ENCODE results near the gene GASK1A. TPM values are rescaled to one million over a fixed set of nuclear protein-coding genes. Genes with fewer than 3 reads are reported as not detected.

The GASK1A gene
- polyA plus RNA-seq, 1 donor, result 5.0 TPM

DNA sequence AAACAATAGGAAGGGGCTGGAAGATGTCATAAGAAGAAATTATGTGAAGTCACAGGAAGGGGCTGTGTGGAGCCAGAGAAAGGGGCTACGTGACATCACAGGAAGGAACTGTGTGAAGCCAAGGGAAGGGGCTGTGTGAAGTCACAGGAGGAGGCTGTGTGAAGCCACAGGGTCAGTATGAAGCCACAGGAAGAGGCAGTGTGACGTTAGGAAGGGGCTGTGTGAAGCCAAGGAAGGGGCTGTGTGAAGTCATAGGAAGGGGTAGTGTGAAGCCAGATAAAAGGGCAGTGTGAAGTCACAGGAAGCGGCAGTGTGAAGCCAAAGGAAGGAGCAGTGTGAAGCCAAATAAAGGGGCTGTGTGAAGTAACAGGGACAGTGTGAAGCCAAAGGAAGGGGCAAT lies 32.5 kb downstream of the GASK1A start:
- DNase-seq, result no peak
- no peaks in the 10 kb centered on the region for H3K27me3 ChIP-seq (ENCODE audit: control insufficient read depth, insufficient read depth, low read length)
- 96% methylated on average over 2 of the region's 3 CpGs for WGBS (ENCODE audit: insufficient coverage, low lambda C conversion rate)

DNA sequence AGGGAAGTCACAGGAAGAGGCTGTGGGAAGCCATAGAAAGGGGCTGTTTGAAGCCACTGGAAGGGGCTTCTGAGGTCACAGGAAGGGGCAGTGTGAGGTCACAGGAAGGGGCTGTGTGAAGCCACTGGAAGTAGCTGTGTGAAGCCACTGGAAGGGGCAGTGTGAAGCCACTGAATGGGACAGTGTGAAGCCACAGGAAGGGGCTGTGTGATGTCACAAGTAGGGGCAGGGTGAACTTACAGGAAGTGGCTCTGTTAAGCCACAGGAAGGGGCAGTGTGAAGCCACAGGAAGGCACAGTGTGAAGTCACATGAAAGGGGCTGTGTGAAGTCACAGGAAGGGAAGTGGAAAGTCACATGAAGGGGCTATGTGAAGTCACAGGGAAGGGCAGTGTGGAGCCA lies 33.1 kb downstream of the GASK1A start:
- DNase-seq, result no peak
- no peaks in the 10 kb centered on the region for H3K36me3 ChIP-seq (ENCODE audit: control insufficient read depth, insufficient read depth, low read length)
- no peaks in the 10 kb centered on the region for H3K27me3 ChIP-seq (ENCODE audit: control insufficient read depth, insufficient read depth, low read length)
- H3K4me3 ChIP-seq (ENCODE audit: low read length), result no peak overlapping the region
- no peak overlapping the region for H3K27ac ChIP-seq (ENCODE audit: low read length)
- no peaks in the 10 kb centered on the region for H3K9me3 ChIP-seq (ENCODE audit: control insufficient read depth, low read depth, low read length)
- H3K4me1 ChIP-seq (ENCODE audit: control insufficient read depth, insufficient read depth, low read length), result no peaks in the 10 kb centered on the region

More for the DNA sequence above, 32.5 kb downstream of the GASK1A start:
- H3K27ac ChIP-seq (ENCODE audit: low read length), result no peak overlapping the region
- H3K4me1 ChIP-seq (ENCODE audit: control insufficient read depth, insufficient read depth, low read length), result no peaks in the 10 kb centered on the region
- no peak overlapping the region for H3K4me3 ChIP-seq (ENCODE audit: low read length)
- H3K36me3 ChIP-seq (ENCODE audit: control insufficient read depth, insufficient read depth, low read length), result no peaks in the 10 kb centered on the region
- no peaks in the 10 kb centered on the region for H3K9me3 ChIP-seq (ENCODE audit: control insufficient read depth, low read depth, low read length)

DNA sequence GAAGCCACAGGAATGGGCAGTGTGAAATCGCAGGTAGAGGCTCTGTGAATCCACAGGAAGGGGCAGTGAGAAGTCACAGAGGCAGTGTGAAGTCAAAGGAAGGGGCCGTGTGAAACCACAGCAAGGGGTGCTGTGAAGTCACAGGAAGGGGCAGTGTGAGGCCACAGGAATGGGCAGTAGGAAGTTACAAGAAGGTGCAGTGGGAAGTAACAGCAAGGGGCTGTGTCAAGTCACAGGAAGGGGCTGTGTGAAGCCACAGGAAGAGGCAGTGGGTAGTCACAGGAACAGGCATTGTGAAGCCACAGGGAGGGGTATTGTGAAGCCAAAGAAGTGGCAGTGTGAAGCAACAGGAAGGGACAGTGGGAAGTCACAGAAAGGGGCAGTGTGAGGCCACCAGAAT lies 34.1 kb downstream of the GASK1A start:
- Histone ChIP-seq H3K27me3 (ENCODE audit: control insufficient read depth, insufficient read depth, low read length) (no peaks in the 10 kb centered on the region), H3K4me3 (ENCODE audit: low read length) (no peak overlapping the region), H3K4me1 (ENCODE audit: control insufficient read depth, insufficient read depth, low read length) (no peaks in the 10 kb centered on the region), H3K9me3 (ENCODE audit: control insufficient read depth, low read depth, low read length) (no peaks in the 10 kb centered on the region), H3K36me3 (ENCODE audit: control insufficient read depth, insufficient read depth, low read length) (no peaks in the 10 kb centered on the region), H3K27ac (ENCODE audit: low read length) (no peak overlapping the region)
- DNase-seq, result no peak
- no CpG with 5 or more reads among the region's 2 CpGs for WGBS (ENCODE audit: insufficient coverage, low lambda C conversion rate)

DNA sequence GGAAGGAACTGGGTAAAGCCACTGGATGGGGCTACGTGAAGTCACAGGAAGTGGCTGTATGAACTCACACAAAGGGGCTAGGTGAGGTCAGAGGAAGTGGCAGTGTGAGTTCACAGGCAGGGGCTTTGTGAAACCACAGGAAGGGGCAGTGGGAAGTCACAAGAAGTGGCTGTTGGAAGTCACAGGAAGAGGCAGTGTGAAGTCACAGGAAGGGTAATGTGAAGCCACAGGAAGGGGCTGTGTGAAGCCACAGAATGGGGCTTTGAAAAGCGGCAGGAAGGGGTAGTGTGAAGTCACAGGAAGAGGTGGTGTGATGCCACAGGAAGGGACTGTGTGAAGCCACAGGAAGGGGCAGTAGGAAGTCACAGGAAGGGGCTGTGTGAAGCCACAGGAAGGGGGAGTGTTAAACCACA lies 34.6 kb downstream of the GASK1A start:
- DNase-seq, result no peak
- Histone ChIP-seq H3K36me3 (ENCODE audit: control insufficient read depth, insufficient read depth, low read length) (no peaks in the 10 kb centered on the region), H3K4me1 (ENCODE audit: control insufficient read depth, insufficient read depth, low read length) (peaks cover 2% of the 10 kb centered on the region), H3K27ac (ENCODE audit: low read length) (no peak overlapping the region), H3K27me3 (ENCODE audit: control insufficient read depth, insufficient read depth, low read length) (no peaks in the 10 kb centered on the region), H3K9me3 (ENCODE audit: control insufficient read depth, low read depth, low read length) (no peaks in the 10 kb centered on the region), H3K4me3 (ENCODE audit: low read length) (no peak overlapping the region)
- 100% methylated on average over 1 of the region's 2 CpGs for WGBS (ENCODE audit: insufficient coverage, low lambda C conversion rate)

DNA sequence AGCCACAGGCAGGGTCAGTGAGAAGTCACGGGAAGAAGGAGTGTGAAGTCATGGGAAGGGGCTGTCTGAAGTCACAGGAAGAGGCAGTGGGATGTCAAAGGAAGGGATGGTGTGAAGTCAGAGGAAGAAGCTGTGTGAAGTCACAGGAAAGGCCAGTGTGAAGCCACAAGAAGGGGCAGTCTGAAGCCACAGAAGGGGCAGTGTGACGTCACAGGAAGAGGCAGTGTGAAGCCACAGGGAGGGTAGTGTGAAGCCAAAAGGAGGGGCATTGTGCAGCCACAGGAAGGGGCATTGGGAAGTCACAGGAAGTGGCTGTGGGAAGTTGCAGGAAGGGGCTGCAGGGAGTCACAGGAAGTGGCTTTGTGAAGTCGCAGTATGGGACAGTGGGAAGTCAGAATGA lies 35.1 kb downstream of the GASK1A start:
- H3K4me3 ChIP-seq (ENCODE audit: low read length), result no peak overlapping the region
- H3K9me3 ChIP-seq (ENCODE audit: control insufficient read depth, low read depth, low read length), result no peaks in the 10 kb centered on the region
- no peak overlapping the region for H3K27ac ChIP-seq (ENCODE audit: low read length)
- H3K27me3 ChIP-seq (ENCODE audit: control insufficient read depth, insufficient read depth, low read length), result no peaks in the 10 kb centered on the region
- DNase-seq, result no peak
- WGBS (ENCODE audit: insufficient coverage, low lambda C conversion rate), result 100% methylated on average over 1 of the region's 3 CpGs
- H3K36me3 ChIP-seq (ENCODE audit: control insufficient read depth, insufficient read depth, low read length), result no peaks in the 10 kb centered on the region
- H3K4me1 ChIP-seq (ENCODE audit: control insufficient read depth, insufficient read depth, low read length), result peaks cover 5% of the 10 kb centered on the region

DNA sequence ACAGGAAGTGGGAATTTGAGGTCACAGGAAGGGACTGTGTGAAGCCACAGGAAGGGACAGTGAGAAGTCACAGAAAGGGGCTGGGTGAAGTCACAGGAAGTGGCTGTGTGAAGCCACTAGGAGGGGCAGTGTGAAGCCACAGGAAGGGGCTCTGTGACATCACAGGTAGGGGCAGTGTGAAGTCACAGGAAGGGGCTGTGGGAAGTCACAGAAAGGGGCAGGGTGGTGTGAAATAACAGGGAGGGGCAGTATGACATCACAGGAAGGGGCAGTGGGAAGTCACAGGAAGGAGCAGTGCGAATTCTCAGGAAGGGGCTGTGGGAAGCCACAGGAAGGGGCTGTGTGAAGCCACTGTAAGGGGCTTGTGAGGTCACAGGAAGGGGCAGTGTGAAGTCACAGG lies 35.8 kb downstream of the GASK1A start:
- DNase-seq, result no peak
- H3K36me3 ChIP-seq (ENCODE audit: control insufficient read depth, insufficient read depth, low read length), result no peaks in the 10 kb centered on the region
- no peaks in the 10 kb centered on the region for H3K27me3 ChIP-seq (ENCODE audit: control insufficient read depth, insufficient read depth, low read length)
- H3K9me3 ChIP-seq (ENCODE audit: control insufficient read depth, low read depth, low read length), result no peaks in the 10 kb centered on the region
- H3K27ac ChIP-seq (ENCODE audit: low read length), result no peak overlapping the region
- 100% methylated on average over 1 of the region's 1 CpG for WGBS (ENCODE audit: insufficient coverage, low lambda C conversion rate)
- H3K4me1 ChIP-seq (ENCODE audit: control insufficient read depth, insufficient read depth, low read length), result peaks cover 12% of the 10 kb centered on the region
- no peak overlapping the region for H3K4me3 ChIP-seq (ENCODE audit: low read length)

DNA sequence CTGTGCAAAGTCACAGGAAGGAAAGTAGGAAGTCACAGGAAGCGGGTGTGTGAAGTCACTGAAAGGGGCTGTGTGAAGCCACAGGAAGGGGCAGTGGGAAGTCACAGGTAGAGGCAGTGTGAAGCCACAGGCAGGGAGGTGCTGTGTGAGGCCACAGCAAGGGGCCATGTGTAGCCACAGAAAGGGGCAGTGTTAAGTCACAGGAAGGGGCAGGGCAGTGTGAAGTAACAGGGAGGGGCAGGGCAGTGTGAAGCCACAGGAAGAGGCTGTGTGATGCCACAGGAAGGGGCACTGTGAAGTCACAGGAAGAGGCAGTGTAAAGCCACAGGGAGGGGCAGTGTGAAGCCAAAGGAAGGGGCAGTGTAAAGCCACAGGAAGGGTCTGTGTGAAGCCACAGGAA lies 36.5 kb downstream of the GASK1A start:
- Histone ChIP-seq H3K9me3 (ENCODE audit: control insufficient read depth, low read depth, low read length) (no peaks in the 10 kb centered on the region), H3K4me3 (ENCODE audit: low read length) (no peak overlapping the region), H3K27me3 (ENCODE audit: control insufficient read depth, insufficient read depth, low read length) (no peaks in the 10 kb centered on the region), H3K27ac (ENCODE audit: low read length) (no peak overlapping the region), H3K4me1 (ENCODE audit: control insufficient read depth, insufficient read depth, low read length) (peaks cover 17% of the 10 kb centered on the region), H3K36me3 (ENCODE audit: control insufficient read depth, insufficient read depth, low read length) (no peaks in the 10 kb centered on the region)
- no CpG with 5 or more reads among the region's 1 CpG for WGBS (ENCODE audit: insufficient coverage, low lambda C conversion rate)
- DNase-seq, result peak in 1 of 2 donors; percentile 21

DNA sequence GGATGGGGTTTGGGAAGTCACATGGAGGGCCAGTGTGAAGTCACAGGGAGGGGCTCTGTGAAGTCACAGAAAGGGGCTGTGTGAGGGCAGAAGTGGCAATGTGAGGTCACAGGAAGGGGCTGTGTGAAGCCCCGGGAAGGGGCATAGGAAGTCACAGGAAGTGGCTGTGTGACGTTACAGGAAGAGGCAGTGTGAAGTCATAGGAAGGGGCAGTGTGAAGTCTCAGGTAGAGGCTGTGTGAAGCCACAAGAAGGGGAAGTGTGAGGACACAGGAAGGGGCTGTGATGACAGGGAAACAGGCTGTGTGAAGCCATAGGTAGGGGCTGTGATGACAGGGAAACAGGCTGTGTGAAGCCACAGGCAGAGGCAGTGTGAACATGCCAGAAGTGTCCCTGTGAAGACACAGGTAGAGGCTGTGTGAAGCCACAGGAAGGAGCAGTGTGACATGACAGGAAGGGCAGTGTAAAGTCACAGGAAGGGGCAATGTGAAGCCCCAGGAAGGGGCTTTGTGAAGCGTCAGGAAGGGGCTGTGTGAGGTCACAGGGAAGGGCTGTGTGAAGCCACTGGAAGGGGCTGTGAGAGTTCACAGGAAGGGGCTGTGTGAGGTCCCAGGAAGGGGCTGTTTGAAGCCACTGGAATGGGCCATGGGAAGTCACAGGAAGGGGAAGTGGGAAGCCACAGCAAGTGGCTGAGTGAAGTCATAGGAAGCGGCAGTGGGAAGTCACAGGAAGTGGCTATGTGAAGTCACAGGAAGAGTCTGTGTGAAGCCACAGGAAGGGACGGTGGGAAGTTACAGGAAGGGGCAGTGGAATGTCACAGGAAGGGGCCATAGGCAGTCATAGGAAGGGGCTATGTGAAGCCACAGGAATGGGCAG lies 37.1 kb downstream of the GASK1A start:
- H3K9me3 ChIP-seq (ENCODE audit: control insufficient read depth, low read depth, low read length), result no peaks in the 10 kb centered on the region
- H3K4me1 ChIP-seq (ENCODE audit: control insufficient read depth, insufficient read depth, low read length), result peaks cover 23% of the 10 kb centered on the region
- no peaks in the 10 kb centered on the region for H3K36me3 ChIP-seq (ENCODE audit: control insufficient read depth, insufficient read depth, low read length)
- WGBS (ENCODE audit: insufficient coverage, low lambda C conversion rate), result 100% methylated on average over 2 of the region's 5 CpGs
- no peak overlapping the region for H3K4me3 ChIP-seq (ENCODE audit: low read length)
- H3K27ac ChIP-seq (ENCODE audit: low read length), result no peak overlapping the region
- no peaks in the 10 kb centered on the region for H3K27me3 ChIP-seq (ENCODE audit: control insufficient read depth, insufficient read depth, low read length)
- DNase-seq, result no peak

DNA sequence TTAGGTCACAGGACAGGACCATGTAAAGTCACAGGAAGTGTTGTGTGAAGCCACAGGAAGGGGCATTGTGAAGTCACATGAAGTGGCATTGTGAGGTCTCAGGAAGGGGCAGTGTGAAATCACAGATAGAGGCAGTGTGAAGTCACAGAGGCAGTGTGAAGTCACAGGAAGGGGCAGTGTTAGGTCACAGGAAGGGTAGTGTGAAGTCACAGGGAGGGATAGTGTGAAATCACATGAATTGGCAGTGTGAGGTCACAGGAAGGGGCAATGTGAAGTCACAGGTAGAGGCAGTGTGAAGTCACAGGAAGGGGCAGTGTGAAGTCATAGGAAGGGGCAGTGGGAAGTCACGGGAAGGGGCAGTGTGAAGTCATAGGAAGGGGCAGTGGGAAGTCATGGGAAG lies 37.9 kb downstream of the GASK1A start:
- H3K4me1 ChIP-seq (ENCODE audit: control insufficient read depth, insufficient read depth, low read length), result peaks cover 27% of the 10 kb centered on the region
- no peak overlapping the region for H3K4me3 ChIP-seq (ENCODE audit: low read length)
- H3K27ac ChIP-seq (ENCODE audit: low read length), result no peak overlapping the region
- H3K36me3 ChIP-seq (ENCODE audit: control insufficient read depth, insufficient read depth, low read length), result no peaks in the 10 kb centered on the region
- no peak for DNase-seq
- H3K9me3 ChIP-seq (ENCODE audit: control insufficient read depth, low read depth, low read length), result no peaks in the 10 kb centered on the region
- H3K27me3 ChIP-seq (ENCODE audit: control insufficient read depth, insufficient read depth, low read length), result no peaks in the 10 kb centered on the region
- WGBS (ENCODE audit: insufficient coverage, low lambda C conversion rate), result no CpG with 5 or more reads among the region's 1 CpG

DNA sequence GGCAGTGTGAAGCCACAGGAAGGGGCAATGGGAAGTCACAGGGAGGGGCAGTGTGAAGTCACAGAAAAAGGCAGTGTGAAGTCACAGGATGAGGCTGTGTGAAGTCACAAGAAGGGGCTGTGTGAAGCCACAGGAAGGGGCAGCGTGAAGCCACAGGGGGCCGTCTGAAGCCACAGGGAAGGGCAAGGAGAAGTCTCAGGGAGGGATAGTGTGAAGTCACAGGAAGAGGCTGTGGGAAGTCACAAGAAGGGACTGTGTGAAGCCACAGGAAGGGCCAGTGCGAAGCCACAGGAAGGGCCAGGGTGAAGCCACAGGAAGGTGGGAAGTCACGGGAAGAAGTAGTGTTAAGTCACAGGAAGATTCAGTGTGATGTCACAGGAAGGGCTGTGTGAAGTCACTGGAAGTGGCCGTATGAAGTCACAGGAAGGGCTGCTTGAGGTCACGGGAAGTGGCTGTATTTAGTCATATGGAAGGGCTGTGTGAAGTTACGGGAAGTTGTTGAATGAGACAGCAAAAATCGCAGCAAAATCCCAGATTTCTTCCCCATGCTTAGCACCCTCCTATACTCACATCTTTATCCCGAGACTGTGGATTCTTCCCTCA lies 38.6 kb downstream of the GASK1A start:
- Histone ChIP-seq H3K4me1 (ENCODE audit: control insufficient read depth, insufficient read depth, low read length) (peaks cover 27% of the 10 kb centered on the region), H3K4me3 (ENCODE audit: low read length) (no peak overlapping the region), H3K27ac (ENCODE audit: low read length) (no peak overlapping the region), H3K27me3 (ENCODE audit: control insufficient read depth, insufficient read depth, low read length) (no peaks in the 10 kb centered on the region), H3K36me3 (ENCODE audit: control insufficient read depth, insufficient read depth, low read length) (no peaks in the 10 kb centered on the region), H3K9me3 (ENCODE audit: control insufficient read depth, low read depth, low read length) (no peaks in the 10 kb centered on the region)
- WGBS (ENCODE audit: insufficient coverage, low lambda C conversion rate), result 90% methylated on average over 4 of the region's 9 CpGs
- DNase-seq, result no peak

DNA sequence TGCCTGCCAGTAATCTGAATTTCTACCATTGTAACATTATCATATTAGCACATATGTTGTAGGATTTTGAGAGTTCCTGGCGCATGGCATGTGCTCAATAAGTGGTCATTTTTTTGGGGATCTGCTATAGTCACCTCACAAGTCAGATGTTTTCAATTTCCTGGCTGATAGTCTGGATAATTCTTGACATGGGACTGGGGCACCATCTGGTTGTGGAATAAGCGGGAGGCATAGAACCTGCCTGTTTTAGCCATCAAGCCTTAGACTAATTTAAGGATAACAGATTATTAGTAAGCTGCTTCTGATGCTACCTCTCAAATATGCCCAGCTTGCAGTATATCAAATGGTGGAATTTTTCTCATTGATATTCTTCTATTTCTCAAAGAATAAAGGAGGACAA lies 39.1 kb downstream of the GASK1A start:
- no CpG with 5 or more reads among the region's 2 CpGs for WGBS (ENCODE audit: insufficient coverage, low lambda C conversion rate)
- H3K36me3 ChIP-seq (ENCODE audit: control insufficient read depth, insufficient read depth, low read length), result no peaks in the 10 kb centered on the region
- no peak for DNase-seq
- no peaks in the 10 kb centered on the region for H3K9me3 ChIP-seq (ENCODE audit: control insufficient read depth, low read depth, low read length)
- peak overlapping the region; percentile 75 for H3K27ac ChIP-seq (ENCODE audit: low read length)
- no peak overlapping the region for H3K4me3 ChIP-seq (ENCODE audit: low read length)
- peaks cover 27% of the 10 kb centered on the region for H3K4me1 ChIP-seq (ENCODE audit: control insufficient read depth, insufficient read depth, low read length)
- no peaks in the 10 kb centered on the region for H3K27me3 ChIP-seq (ENCODE audit: control insufficient read depth, insufficient read depth, low read length)
